Measurements from ENCODE around the gene COL27A1.

COL27A1 gene

GRCh38 chr9:114228016-114228808 lies 72.9 kb downstream of the COL27A1 start:
- no peak for DNase-seq (ENCODE audit: low spot score)

- no peak for DNase-seq (ENCODE audit: low spot score)
Observed at GRCh38 chr9:114229295-114229694, 74.0 kb downstream of the COL27A1 start.

GRCh38 chr9:114230068-114230467 lies 74.7 kb downstream of the COL27A1 start:
- no peak for DNase-seq (ENCODE audit: low spot score)

GRCh38 chr9:114231273-114231672 lies 75.9 kb downstream of the COL27A1 start:
- DNase-seq (ENCODE audit: low spot score): no peak

- no peak for DNase-seq (ENCODE audit: low spot score)
Observed at GRCh38 chr9:114231719-114232449, 76.5 kb downstream of the COL27A1 start.

GRCh38 chr9:114233491-114234185 lies 78.3 kb downstream of the COL27A1 start:
- peak; percentile 76 for DNase-seq (ENCODE audit: low spot score)

GRCh38 chr9:114235033-114235661 lies 79.8 kb downstream of the COL27A1 start:
- no peak for DNase-seq (ENCODE audit: low spot score)

- no peak for DNase-seq (ENCODE audit: low spot score)
Observed at GRCh38 chr9:114236391-114237138, 81.2 kb downstream of the COL27A1 start.

- no peak for DNase-seq (ENCODE audit: low spot score)
Observed at GRCh38 chr9:114237247-114237646, 81.9 kb downstream of the COL27A1 start.

- no peak for DNase-seq (ENCODE audit: low spot score)
Observed at GRCh38 chr9:114237781-114238180, 82.4 kb downstream of the COL27A1 start.

- DNase-seq (ENCODE audit: low spot score): no peak
Observed at GRCh38 chr9:114238472-114238871, 83.1 kb downstream of the COL27A1 start.

GRCh38 chr9:114238891-114239875 lies 83.8 kb downstream of the COL27A1 start:
- DNase-seq (ENCODE audit: low spot score): peak; percentile 59

GRCh38 chr9:114240216-114240615 lies 84.9 kb downstream of the COL27A1 start:
- no peak for DNase-seq (ENCODE audit: low spot score)

- DNase-seq (ENCODE audit: low spot score): no peak
Observed at GRCh38 chr9:114240647-114241558, 85.6 kb downstream of the COL27A1 start.

GRCh38 chr9:114242837-114243236 lies 87.5 kb downstream of the COL27A1 start:
- DNase-seq (ENCODE audit: low spot score): no peak

GRCh38 chr9:114243240-114243639 lies 87.9 kb downstream of the COL27A1 start:
- no peak for DNase-seq (ENCODE audit: low spot score)

GRCh38 chr9:114244570-114244969 lies 89.2 kb downstream of the COL27A1 start:
- DNase-seq (ENCODE audit: low spot score): no peak

GRCh38 chr9:114246558-114246957 lies 91.2 kb downstream of the COL27A1 start:
- no peak for DNase-seq (ENCODE audit: low spot score)

GRCh38 chr9:114247077-114247476 lies 91.7 kb downstream of the COL27A1 start:
- DNase-seq (ENCODE audit: low spot score): peak; percentile 92

Data from cerebellar cortex (tissue), 1 donor.